MCF 10A (cell line): Measurements from ENCODE around the gene C10orf95. TPM values are rescaled to one million over a fixed set of nuclear protein-coding genes. Genes with fewer than 3 reads are reported as not detected.

Experiments used
- BruUV-seq: library from RNA; stranded (reverse); fragments of 400-500 nt; replicated peaks from 2 replicates; lab custom pipeline; 2021; lab: Mats Ljungman, UMichigan
- CTCF ChIA-PET: fragments of 300-600 bp; sonication (Branson Sonifier 250); formaldehyde crosslinking; extraction: SDS; loops from one replicate; lab custom pipeline; 2021; ENCODE audit warnings: antibody characterized with exemption, inconsistent platforms; lab: Yijun Ruan, JAX
- POLR2A ChIA-PET: fragments of 300-600, 350-650 bp; sonication (Branson Sonifier 250); formaldehyde crosslinking; extraction: SDS; loops from one replicate; lab custom pipeline; 2020; ENCODE audit warnings: antibody characterized with exemption, inconsistent platforms; lab: Yijun Ruan, JAX
- DNase-seq: peaks from one replicate; pipeline ENCODE4 v3.0.0-alpha.2; 2018; ENCODE audit not compliant: unreplicated experiment
- H3K27ac Mint-ChIP-seq: one replicate; pipeline ENCODE4 v1.8.0; 2022; ENCODE audit warnings: mild to moderate bottlenecking, low read depth, mixed read lengths; ENCODE audit not compliant: unreplicated experiment
- H3K27me3 Mint-ChIP-seq: one replicate; pipeline ENCODE4 v1.8.0; 2022; ENCODE audit warnings: mixed read lengths; ENCODE audit not compliant: insufficient read depth, unreplicated experiment
- H3K36me3 Mint-ChIP-seq: one replicate; pipeline ENCODE4 v1.8.0; 2022; ENCODE audit warnings: mild to moderate bottlenecking, moderate library complexity, mixed read lengths; ENCODE audit not compliant: insufficient read depth, unreplicated experiment
- H3K4me1 Mint-ChIP-seq: one replicate; pipeline ENCODE4 v1.8.0; 2022; ENCODE audit warnings: mixed read lengths; ENCODE audit not compliant: insufficient read depth, unreplicated experiment
- H3K4me3 Mint-ChIP-seq: one replicate; pipeline ENCODE4 v1.8.0; 2022; ENCODE audit warnings: mild to moderate bottlenecking, moderate library complexity, mixed read lengths; ENCODE audit not compliant: unreplicated experiment
- H3K9me3 Mint-ChIP-seq: one replicate; pipeline ENCODE4 v1.8.0; 2022; ENCODE audit warnings: mixed read lengths; ENCODE audit not compliant: unreplicated experiment
- intact Hi-C: fragments of 100-400 bp; cut with micrococcal nuclease; formaldehyde crosslinking; loops from 2 replicates; pipeline ENCODE4 v1.14.1; 2022
- total RNA-seq: library from RNA; stranded (reverse); gene quantifications from 2 replicates; pipeline ENCODE4 v1.2.3, GENCODE V29; 2022
- TF ChIP-seq, protein P1 (sequence below): fragments of 200-600 bp; IDR thresholded peaks from one replicate; pipeline ENCODE4 v1.8.0; 2022; ENCODE audit warnings: antibody characterized with exemption, mild to moderate bottlenecking; ENCODE audit not compliant: unreplicated experiment

C10orf95 gene
- total RNA-seq, 1 experiment from 2014 or later, result 0.63 TPM

- peak overlapping the region; percentile 63 for H3K27ac Mint-ChIP-seq
Measured at GRCh38 chr10:102461187-102462054, 10.1 kb upstream of the C10orf95 start.

GRCh38 chr10:102460836-102461186 lies 9.5 kb upstream of the C10orf95 start:
- H3K4me1 Mint-ChIP-seq, result peaks cover 19% of the 10 kb centered on the region
- no peaks in the 10 kb centered on the region for H3K9me3 Mint-ChIP-seq
- no peaks in the 10 kb centered on the region for H3K36me3 Mint-ChIP-seq
- TF ChIP-seq, protein P1, sequence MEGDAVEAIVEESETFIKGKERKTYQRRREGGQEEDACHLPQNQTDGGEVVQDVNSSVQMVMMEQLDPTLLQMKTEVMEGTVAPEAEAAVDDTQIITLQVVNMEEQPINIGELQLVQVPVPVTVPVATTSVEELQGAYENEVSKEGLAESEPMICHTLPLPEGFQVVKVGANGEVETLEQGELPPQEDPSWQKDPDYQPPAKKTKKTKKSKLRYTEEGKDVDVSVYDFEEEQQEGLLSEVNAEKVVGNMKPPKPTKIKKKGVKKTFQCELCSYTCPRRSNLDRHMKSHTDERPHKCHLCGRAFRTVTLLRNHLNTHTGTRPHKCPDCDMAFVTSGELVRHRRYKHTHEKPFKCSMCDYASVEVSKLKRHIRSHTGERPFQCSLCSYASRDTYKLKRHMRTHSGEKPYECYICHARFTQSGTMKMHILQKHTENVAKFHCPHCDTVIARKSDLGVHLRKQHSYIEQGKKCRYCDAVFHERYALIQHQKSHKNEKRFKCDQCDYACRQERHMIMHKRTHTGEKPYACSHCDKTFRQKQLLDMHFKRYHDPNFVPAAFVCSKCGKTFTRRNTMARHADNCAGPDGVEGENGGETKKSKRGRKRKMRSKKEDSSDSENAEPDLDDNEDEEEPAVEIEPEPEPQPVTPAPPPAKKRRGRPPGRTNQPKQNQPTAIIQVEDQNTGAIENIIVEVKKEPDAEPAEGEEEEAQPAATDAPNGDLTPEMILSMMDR, result no peak
- CTCF ChIA-PET, result interaction anchor here (0.6 to 2.4 kb wide), 5 partner anchors 10 to 41 kb away, joined by 3 to 11 read pairs (median 9); partner anchors contain the start of genes ACTR1A and C10orf95
- H3K27me3 Mint-ChIP-seq, result no peaks in the 10 kb centered on the region
- DNase-seq, result no peak
- POLR2A ChIA-PET, result interaction anchor here (0.7 to 4.4 kb wide), 12 partner anchors 10 to 309 kb away, joined by 3 to 77 read pairs (median 6); partner anchors contain the start of genes ACTR1A, C10orf95, CUEDC2 and NFKB2
- H3K4me3 Mint-ChIP-seq, result peak overlapping the region; percentile 92
- BruUV-seq, result no TSS peak
- intact Hi-C loops, result loop anchor here (2.0 kb wide), 1 partner anchor 42 kb away; the partner anchor contains the start of genes ACTR1A and SUFU
- no peak overlapping the region for H3K27ac Mint-ChIP-seq

More at GRCh38 chr10:102461187-102462054, 10.1 kb upstream of the C10orf95 start:
- Mint-ChIP-seq H3K4me1 (peaks cover 15% of the 10 kb centered on the region), H3K36me3 (no peaks in the 10 kb centered on the region), H3K9me3 (no peaks in the 10 kb centered on the region), H3K4me3 (peak overlapping the region; percentile 92), H3K27me3 (no peaks in the 10 kb centered on the region)
- POLR2A ChIA-PET, result interaction anchor here (0.6 to 4.4 kb wide), 16 partner anchors 10 to 309 kb away, joined by 3 to 77 read pairs (median 4); partner anchors contain the start of genes ACTR1A, C10orf95, CUEDC2 and NFKB2
- intact Hi-C loops, result loop anchor here (2.0 kb wide), 1 partner anchor 41 kb away; the partner anchor contains the start of genes ACTR1A and SUFU
- TF ChIP-seq, protein P1, result no peak
- no TSS peak for BruUV-seq
- DNase-seq, result peak; percentile 95
- CTCF ChIA-PET, result interaction anchor here (0.5 to 2.4 kb wide), 9 partner anchors 10 to 43 kb away, joined by 3 to 11 read pairs (median 5); partner anchors contain the start of genes ACTR1A, C10orf95 and FBXL15

- no peaks in the 10 kb centered on the region for H3K9me3 Mint-ChIP-seq
- H3K4me3 Mint-ChIP-seq, result no peak overlapping the region
- H3K27ac Mint-ChIP-seq, result no peak overlapping the region
- peaks cover 22% of the 10 kb centered on the region for H3K4me1 Mint-ChIP-seq
- intact Hi-C loops, result no loop called here
- CTCF ChIA-PET, result interaction anchor here (0.7 kb wide), 1 partner anchor 64 kb away, joined by 3 read pairs; no protein-coding TSS in a partner anchor
- POLR2A ChIA-PET, result interaction anchor here (1.3 kb wide), 1 partner anchor 44 kb away, joined by 3 read pairs; the partner anchor contains the start of gene ACTR1A
- no peaks in the 10 kb centered on the region for H3K27me3 Mint-ChIP-seq
- no peaks in the 10 kb centered on the region for H3K36me3 Mint-ChIP-seq
- BruUV-seq, result no TSS peak
- DNase-seq, result no peak
- TF ChIP-seq, protein P1, result no peak
Measured at GRCh38 chr10:102458656-102459055, 7.3 kb upstream of the C10orf95 start.
